ENCODE data around the gene SOX8. TPM values are rescaled to one million over a fixed set of nuclear protein-coding genes. Genes with fewer than 3 reads are reported as not detected.

The SOX8 gene
- total RNA-seq, 1 experiment from 2014 or later, result 5.2 TPM

DNA sequence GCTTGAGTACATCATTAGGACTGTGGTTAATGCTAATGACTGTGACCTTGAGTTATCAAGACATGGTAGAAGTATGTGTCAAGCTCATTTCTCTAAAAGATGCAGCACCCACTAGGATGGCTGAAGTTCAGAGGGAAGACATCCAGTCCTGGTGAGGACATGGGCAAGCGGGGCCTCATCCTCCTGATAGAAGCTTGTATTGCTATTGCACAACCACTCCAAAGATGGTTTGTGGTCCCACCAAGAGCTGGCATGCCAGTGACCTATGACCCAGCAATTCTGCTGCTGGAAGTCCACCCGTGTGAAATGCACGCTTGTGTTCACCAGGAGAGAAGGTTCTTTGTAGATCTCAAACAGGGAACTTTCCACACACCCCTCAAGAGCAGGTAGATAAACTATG is 14.2 kb downstream of the SOX8 start (continued):
- TF ChIP-seq, protein P1, sequence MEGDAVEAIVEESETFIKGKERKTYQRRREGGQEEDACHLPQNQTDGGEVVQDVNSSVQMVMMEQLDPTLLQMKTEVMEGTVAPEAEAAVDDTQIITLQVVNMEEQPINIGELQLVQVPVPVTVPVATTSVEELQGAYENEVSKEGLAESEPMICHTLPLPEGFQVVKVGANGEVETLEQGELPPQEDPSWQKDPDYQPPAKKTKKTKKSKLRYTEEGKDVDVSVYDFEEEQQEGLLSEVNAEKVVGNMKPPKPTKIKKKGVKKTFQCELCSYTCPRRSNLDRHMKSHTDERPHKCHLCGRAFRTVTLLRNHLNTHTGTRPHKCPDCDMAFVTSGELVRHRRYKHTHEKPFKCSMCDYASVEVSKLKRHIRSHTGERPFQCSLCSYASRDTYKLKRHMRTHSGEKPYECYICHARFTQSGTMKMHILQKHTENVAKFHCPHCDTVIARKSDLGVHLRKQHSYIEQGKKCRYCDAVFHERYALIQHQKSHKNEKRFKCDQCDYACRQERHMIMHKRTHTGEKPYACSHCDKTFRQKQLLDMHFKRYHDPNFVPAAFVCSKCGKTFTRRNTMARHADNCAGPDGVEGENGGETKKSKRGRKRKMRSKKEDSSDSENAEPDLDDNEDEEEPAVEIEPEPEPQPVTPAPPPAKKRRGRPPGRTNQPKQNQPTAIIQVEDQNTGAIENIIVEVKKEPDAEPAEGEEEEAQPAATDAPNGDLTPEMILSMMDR (IDR thresholded peaks at IDR 0.05 in 2 of 3, conservative IDR thresholded peaks at IDR 0.05 in 1 of 3; ENCODE audit: borderline replicate concordance in 1 of 3, insufficient read depth in 1 of 3, low read depth in 2 of 3, low read length in 2 of 3), result no peak
- TF ChIP-seq SRF (IDR thresholded peaks at IDR 0.05; ENCODE audit: low read depth), result no peak
- TF ChIP-seq, protein P2, sequence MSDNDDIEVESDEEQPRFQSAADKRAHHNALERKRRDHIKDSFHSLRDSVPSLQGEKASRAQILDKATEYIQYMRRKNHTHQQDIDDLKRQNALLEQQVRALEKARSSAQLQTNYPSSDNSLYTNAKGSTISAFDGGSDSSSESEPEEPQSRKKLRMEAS (IDR thresholded peaks at IDR 0.05), result no peak

DNA sequence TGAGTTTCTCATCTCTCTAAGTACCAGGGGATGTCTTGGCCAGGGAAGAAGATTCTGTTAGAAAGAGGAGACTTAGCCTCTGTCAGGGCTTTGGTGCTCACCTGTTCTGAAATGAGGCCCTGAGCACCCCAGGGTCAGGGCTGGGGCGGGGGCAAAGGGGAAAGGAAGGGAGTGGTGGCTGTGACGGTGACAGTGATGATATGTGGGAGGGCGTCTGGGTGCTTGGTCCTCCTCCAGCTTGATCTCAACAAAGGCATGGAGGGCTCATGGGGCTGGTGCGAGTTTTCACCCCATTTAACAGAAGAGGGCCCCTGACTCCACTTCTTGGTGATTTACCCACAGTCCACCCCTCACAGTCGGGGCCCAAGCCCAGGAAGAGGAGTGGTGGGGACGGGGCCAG is 15.1 kb downstream of the SOX8 start:
- Histone ChIP-seq H3K4me3 (replicated peaks in 1 of 2; ENCODE audit: low read depth in 1 of 2, low read length in 2 of 2) (no peak overlapping the region), H3K9me2 (ENCODE audit: insufficient read depth) (no peaks in the 10 kb centered on the region), H2AFZ (ENCODE audit: low read depth, low read length, poor library complexity, severe bottlenecking) (no peak overlapping the region), H3K4me1 (ENCODE audit: control insufficient read depth in 1 of 2, insufficient read depth in 2 of 2, low read length in 2 of 2) (peaks cover 15 to 18% of the 10 kb centered on the region in 2 experiments), H3K27ac (ENCODE audit: low read depth, low read length) (no peak overlapping the region; the same call in 1 of the 2 replicates), H3K79me2 (ENCODE audit: insufficient read depth, low read length) (no peaks in the 10 kb centered on the region), H3K4me2 (ENCODE audit: low read length) (peak overlapping the region; percentile 85), H3K36me3 (ENCODE audit: control insufficient read depth in 1 of 2, insufficient read depth in 2 of 2, low read length in 2 of 2) (no peaks in the 10 kb centered on the region), H3K9ac (ENCODE audit: low read length) (0 out of 2 replicates have a peak overlapping the region, but pooled peaks have one; percentile 16), H3K27me3 (ENCODE audit: insufficient read depth, low read length) (peaks cover 67% of the 10 kb centered on the region), H3K9me3 (ENCODE audit: control insufficient read depth in 1 of 2, insufficient read depth in 1 of 2, low read depth in 1 of 2, low read length in 2 of 2) (no peaks in the 10 kb centered on the region; a peak in 1 of 4 replicates), H4K20me1 (ENCODE audit: insufficient read depth) (no peaks in the 10 kb centered on the region)
- ChIA-PET CTCF (no interaction called here), RAD21 (ENCODE audit: low non-redundant PET in 1 of 2, low total read pairs in 2 of 2, uncharacterized antibody in 2 of 2, unreplicated experiment in 2 of 2) (no interaction called here), POLR2A (no interaction called here)
- DNase-seq (ENCODE audit: low read depth, low spot score), result no peak
- ATAC-seq, result no peak
- no TSS peak for BruUV-seq (replicated peaks)
- no peak for TF ChIP-seq CEBPB (IDR thresholded peaks at IDR 0.05; ENCODE audit: low read depth)
- no peak for TF ChIP-seq POLR2AphosphoS5 (IDR thresholded peaks at IDR 0.05; ENCODE audit: low read depth, low read length)
- no peak for TF ChIP-seq TCF7L2 (IDR thresholded peaks at IDR 0.05; ENCODE audit: borderline replicate concordance, extremely low read depth, insufficient read depth, insufficient read length)
- TF ChIP-seq SIN3A (IDR thresholded peaks at IDR 0.05; ENCODE audit: low read depth), result no peak
- no peak for TF ChIP-seq ZNF274 (IDR thresholded peaks at IDR 0.05; ENCODE audit: low read depth, low read length)
- TF ChIP-seq, protein P3, sequence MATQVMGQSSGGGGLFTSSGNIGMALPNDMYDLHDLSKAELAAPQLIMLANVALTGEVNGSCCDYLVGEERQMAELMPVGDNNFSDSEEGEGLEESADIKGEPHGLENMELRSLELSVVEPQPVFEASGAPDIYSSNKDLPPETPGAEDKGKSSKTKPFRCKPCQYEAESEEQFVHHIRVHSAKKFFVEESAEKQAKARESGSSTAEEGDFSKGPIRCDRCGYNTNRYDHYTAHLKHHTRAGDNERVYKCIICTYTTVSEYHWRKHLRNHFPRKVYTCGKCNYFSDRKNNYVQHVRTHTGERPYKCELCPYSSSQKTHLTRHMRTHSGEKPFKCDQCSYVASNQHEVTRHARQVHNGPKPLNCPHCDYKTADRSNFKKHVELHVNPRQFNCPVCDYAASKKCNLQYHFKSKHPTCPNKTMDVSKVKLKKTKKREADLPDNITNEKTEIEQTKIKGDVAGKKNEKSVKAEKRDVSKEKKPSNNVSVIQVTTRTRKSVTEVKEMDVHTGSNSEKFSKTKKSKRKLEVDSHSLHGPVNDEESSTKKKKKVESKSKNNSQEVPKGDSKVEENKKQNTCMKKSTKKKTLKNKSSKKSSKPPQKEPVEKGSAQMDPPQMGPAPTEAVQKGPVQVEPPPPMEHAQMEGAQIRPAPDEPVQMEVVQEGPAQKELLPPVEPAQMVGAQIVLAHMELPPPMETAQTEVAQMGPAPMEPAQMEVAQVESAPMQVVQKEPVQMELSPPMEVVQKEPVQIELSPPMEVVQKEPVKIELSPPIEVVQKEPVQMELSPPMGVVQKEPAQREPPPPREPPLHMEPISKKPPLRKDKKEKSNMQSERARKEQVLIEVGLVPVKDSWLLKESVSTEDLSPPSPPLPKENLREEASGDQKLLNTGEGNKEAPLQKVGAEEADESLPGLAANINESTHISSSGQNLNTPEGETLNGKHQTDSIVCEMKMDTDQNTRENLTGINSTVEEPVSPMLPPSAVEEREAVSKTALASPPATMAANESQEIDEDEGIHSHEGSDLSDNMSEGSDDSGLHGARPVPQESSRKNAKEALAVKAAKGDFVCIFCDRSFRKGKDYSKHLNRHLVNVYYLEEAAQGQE (IDR thresholded peaks at IDR 0.05; ENCODE audit: low read depth), result no peak
- no peak for TF ChIP-seq EZH2phosphoT487 (IDR thresholded peaks at IDR 0.05; ENCODE audit: borderline replicate concordance)
- TF ChIP-seq RAD21 (IDR thresholded peaks at IDR 0.05; ENCODE audit: low read depth), result no peak
- intact Hi-C loops (cut with micrococcal nuclease), result no loop called here
